ENCODE results near the gene AVPR2.

The AVPR2 gene

GRCh38 chrX:153863251-153863991, 41.1 kb upstream of the AVPR2 start:
- DNase-seq (ENCODE audit: low read depth) = no peak
- no peak for TF ChIP-seq CTCF (conservative IDR thresholded peaks at IDR 0.05; ENCODE audit: low read depth, low read length)
- no peak overlapping the region for H3K4me3 ChIP-seq (ENCODE audit: low read length)

DNA sequence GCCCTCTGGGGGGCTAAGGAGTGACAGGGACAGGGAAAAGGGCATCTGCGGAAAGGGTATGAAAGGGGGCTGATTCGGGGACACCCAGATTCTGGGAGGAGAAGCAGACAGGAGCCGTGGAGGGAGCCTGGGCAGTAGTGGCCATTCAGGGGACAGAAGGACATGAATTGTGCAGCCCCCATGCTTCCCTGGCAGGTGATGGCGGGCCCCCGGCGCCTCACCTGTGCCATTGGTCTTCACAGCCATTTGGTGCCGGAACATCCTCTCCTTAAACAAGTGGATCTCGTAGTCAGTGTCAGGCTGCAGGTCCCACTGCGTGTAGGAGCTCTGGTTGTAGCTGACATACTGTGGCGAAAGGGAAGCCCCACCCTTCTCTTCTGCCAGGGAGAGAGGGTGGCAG, 40.4 kb upstream of the AVPR2 start:
- DNase-seq (ENCODE audit: low read depth) = no peak
- no peak overlapping the region for H3K4me3 ChIP-seq (ENCODE audit: low read length)
- TF ChIP-seq CTCF (conservative IDR thresholded peaks at IDR 0.05; ENCODE audit: low read depth, low read length) = no peak

DNA sequence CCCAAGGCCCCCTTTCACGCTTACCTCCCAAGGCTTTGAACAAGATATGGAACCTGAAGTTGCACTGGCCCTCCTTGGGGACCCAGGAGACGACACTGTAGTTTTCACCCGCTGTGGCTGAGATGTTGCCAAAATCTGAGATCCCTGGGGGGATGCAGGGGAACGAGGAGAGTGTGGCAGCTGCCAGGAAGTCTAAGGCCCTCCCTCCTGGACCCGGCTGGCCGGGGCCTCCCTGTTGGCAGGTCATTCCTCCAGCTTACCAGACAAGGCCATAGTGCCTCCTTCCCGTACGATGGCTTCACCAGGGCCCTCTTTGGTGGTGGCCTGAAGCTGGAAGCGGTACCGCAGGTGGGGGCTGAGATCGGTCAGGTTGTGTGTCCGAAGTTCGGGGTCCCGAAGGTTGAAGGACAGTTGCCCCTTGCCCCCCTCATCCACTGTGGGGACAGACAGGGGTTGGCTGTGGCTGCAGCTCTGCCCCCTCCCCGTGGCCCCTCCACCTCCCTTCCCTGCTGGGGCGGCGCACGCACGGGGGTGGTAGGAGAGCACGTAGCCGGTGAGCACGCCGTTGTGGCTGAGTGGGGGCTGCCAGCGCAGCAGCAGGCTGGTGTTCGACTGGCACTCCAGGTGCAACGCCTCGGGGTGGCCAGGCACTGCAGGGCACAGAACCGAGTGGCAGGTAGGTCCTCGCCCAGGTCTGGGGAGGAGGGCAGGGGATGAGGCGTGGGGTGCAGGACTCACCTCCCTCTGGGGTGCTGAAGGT, 39.7 kb upstream of the AVPR2 start:
- H3K4me3 ChIP-seq (ENCODE audit: low read length) = no peak overlapping the region
- DNase-seq (ENCODE audit: low read depth) = no peak
- no peak for TF ChIP-seq CTCF (conservative IDR thresholded peaks at IDR 0.05; ENCODE audit: low read depth, low read length)

DNA sequence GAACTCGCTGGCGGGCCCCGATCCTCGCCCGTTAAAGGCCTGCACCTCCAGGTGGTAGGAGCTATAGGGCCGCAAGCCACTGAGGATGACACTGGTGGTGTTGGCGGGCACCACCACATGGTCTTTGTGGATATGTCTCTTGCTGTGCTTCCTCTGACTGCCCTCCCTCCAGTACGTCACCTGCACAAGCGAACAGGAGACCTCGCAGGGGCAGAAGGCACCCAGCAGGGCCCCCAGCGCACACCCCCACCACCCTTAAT, 39.2 kb upstream of the AVPR2 start:
- no peak for TF ChIP-seq CTCF (conservative IDR thresholded peaks at IDR 0.05; ENCODE audit: low read depth, low read length)
- H3K4me3 ChIP-seq (ENCODE audit: low read length) = no peak overlapping the region
- DNase-seq (ENCODE audit: low read depth) = no peak

DNA sequence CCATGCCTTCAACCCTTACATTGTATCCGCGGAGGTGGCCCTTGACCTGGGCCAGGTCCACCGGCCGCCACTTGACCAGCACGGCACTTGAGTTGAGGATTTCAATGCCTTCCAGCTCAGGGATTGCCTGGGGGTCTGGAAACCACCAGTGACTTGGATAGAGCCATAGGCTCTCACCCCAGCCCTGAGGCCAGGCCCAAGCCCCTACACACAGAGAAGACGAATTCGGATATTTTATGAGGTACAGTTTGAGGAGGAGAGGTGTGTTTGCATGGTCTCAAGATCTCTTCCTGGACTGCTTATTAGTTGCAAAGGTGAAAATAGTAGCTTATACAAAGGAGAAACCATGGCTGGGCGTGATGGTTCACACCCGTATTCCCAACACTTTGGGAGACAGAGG, 38.8 kb upstream of the AVPR2 start:
- no peak for TF ChIP-seq CTCF (conservative IDR thresholded peaks at IDR 0.05; ENCODE audit: low read depth, low read length)
- H3K4me3 ChIP-seq (ENCODE audit: low read length) = no peak overlapping the region
- no peak for DNase-seq (ENCODE audit: low read depth)

DNA sequence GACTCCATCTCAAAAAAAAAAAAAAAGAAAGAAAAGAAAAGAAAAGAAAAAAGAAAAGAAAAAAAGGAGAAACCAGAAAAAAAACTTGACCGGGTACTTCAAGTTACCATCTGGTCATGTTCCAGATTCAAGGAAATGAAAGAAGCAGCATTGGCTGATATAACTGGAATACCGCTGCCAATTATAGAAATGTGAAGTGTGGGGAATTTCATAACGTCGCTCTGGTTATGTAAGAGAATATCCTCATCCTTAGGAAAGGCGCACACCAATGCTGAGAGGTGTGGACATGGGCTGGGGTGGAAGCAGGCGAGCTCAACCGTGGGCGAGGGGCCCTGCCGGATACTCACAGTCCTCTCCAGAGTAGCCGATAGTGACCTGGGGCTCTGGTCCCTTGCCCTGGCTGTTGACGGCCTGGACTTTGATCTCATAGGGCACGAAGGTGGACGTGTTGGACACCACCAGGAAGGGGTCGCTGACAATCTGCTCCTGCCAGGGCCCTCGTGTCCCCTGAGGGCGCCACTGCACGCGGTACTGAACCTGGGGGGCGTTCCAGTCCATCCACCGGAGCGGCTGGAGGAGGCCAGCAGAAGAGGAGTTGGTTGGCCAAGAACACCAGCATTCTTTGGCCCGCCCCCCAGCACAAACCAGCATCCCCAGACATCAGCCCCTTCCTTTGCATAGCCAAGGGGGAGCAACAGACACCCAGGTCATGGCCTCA, 38.0 kb upstream of the AVPR2 start:
- TF ChIP-seq CTCF (conservative IDR thresholded peaks at IDR 0.05; ENCODE audit: low read depth, low read length) = no peak

More for the DNA sequence above, 38.0 kb upstream of the AVPR2 start:
- DNase-seq (ENCODE audit: low read depth) = no peak
- H3K4me3 ChIP-seq (ENCODE audit: low read length) = no peak overlapping the region

Data from retinal pigment epithelial cell (primary cell).